Astrocyte (in vitro differentiated cells and primary cell): ENCODE data around the gene TNFAIP1.

Experiments
- CTCF ChIP-seq: IDR thresholded peaks from 2 replicates; pipeline ENCODE4 v1.5.1; 2011; ENCODE audit warnings: low read depth, mild to moderate bottlenecking, inconsistent platforms, low read length, moderate library complexity; ENCODE audit not compliant: insufficient read depth
- EZH2 ChIP-seq: IDR thresholded peaks from 2 replicates; pipeline ENCODE4 v1.6.1; 2012; ENCODE audit warnings: mild to moderate bottlenecking, low read length, inconsistent platforms; ENCODE audit not compliant: insufficient read depth

- TF ChIP-seq CTCF: no peak
- TF ChIP-seq EZH2: no peak
Measured at GRCh38 chr17:28339431-28339830, 3.9 kb downstream of the TNFAIP1 start.
